Endothelial cell (in vitro differentiated cells): Measurements from ENCODE around the gene MAD1L1. TPM values are rescaled to one million over a fixed set of nuclear protein-coding genes. Genes with fewer than 3 reads are reported as not detected.

ENCODE experiments used
- DNase-seq: peaks from one replicate; pipeline ENCODE4 v3.0.0; 2021; ENCODE audit warnings: low spot score
- H3K27ac Mint-ChIP-seq: one replicate; pipeline ENCODE4 v1.8.0; 2021; ENCODE audit warnings: mixed read lengths, inconsistent platforms; ENCODE audit not compliant: unreplicated experiment
- H3K27me3 Mint-ChIP-seq: one replicate; pipeline ENCODE4 v1.8.0; 2021; ENCODE audit warnings: mild to moderate bottlenecking, moderate library complexity, mixed read lengths, inconsistent platforms; ENCODE audit not compliant: unreplicated experiment
- H3K36me3 Mint-ChIP-seq: one replicate; pipeline ENCODE4 v1.8.0; 2021; ENCODE audit warnings: mild to moderate bottlenecking, low read depth, mixed read lengths, inconsistent platforms; ENCODE audit not compliant: unreplicated experiment
- H3K4me1 Mint-ChIP-seq: one replicate; pipeline ENCODE4 v1.8.0; 2021; ENCODE audit warnings: mild to moderate bottlenecking, mixed read lengths, inconsistent platforms; ENCODE audit not compliant: unreplicated experiment
- H3K4me3 Mint-ChIP-seq: one replicate; pipeline ENCODE4 v1.8.0; 2021; ENCODE audit warnings: mild to moderate bottlenecking, mixed read lengths, inconsistent platforms; ENCODE audit not compliant: unreplicated experiment
- H3K9me3 Mint-ChIP-seq: one replicate; pipeline ENCODE4 v1.8.0; 2021; ENCODE audit warnings: mixed read lengths, inconsistent platforms; ENCODE audit not compliant: unreplicated experiment
- total RNA-seq: library from RNA; stranded (reverse); fragmentation: NEBNext Ultra II Directional; extraction: Animal tissue kit (Norgen Biotek cat#: 25700); gene quantifications from one replicate; pipeline ENCODE4 v1.2.1, GENCODE V29; 2021; ENCODE audit not compliant: unreplicated experiment
- TF ChIP-seq, protein P1 (sequence below): fragments of 200-600 bp; sonication (generic); IDR thresholded peaks from one replicate; pipeline ENCODE4 v1.5.0; 2021; ENCODE audit warnings: antibody characterized with exemption; ENCODE audit not compliant: unreplicated experiment

MAD1L1 gene
- total RNA-seq, 1 donor from 2014 or later, result 43.3 TPM

DNA sequence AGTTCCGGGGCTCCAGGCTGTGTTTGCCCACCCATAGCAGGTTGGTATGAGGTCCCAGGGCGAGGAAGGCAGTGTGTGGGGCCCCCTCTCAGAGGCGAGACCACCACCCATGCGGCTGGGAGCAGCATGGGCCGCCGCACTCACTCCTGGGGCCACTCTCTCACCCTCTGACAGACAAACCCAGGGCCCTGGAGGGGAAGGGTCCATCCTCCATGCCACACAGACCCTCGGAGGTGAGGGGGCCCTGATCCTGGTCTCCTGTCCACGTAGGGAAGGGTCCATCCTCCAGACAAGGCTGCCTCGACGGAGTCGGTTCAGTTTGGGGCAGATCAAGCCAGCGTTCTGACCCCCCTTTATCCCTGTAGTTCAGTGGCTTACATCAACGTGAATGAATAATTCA is 331.9 kb downstream of the MAD1L1 start:
- no peak overlapping the region for H3K27ac Mint-ChIP-seq

DNA sequence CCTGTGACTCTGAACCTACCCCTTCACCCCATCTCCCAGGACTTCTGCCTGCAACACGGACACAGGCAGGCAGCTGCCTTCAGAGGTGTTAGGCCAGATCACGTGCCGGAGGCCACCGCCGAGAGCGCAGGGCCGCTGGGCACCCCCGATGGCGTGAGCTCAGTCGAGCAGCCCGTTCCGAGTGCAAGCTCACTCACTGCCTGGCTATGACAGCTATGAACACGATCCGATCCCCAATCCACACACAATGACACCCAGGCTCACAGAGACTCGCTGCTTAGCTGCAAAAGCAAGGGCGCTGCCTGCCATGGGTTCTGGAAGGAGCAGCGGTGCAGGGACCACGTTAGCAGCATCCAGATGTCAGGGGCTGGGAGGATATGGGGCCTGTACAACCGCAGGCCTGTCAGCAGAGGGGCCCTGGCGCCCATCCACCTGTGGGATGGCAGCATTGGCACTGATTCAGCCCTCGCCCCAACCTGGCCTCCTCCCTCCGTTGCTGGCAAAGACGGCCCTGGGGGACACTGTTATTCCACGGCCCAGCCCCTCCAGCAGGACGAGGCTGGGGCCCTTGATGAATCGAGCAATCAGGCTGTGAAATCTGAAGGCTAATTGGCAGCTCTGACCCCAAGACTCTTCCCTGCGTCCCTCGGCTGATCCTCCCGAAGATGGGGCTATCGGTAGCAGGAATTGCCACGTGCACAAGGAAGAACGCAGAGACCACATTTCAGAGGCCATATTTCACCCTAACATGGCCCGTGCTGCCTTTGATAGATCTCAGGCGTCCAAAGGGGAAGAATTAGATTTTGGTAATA is 332.6 kb downstream of the MAD1L1 start:
- peaks cover 3% of the 10 kb centered on the region for H3K27me3 Mint-ChIP-seq
- no peaks in the 10 kb centered on the region for H3K4me1 Mint-ChIP-seq
- DNase-seq, result no peak
- peaks cover 3% of the 10 kb centered on the region for H3K36me3 Mint-ChIP-seq
- H3K4me3 Mint-ChIP-seq, result no peak overlapping the region
- no peaks in the 10 kb centered on the region for H3K9me3 Mint-ChIP-seq
- no peak overlapping the region for H3K27ac Mint-ChIP-seq
- TF ChIP-seq, protein P1, sequence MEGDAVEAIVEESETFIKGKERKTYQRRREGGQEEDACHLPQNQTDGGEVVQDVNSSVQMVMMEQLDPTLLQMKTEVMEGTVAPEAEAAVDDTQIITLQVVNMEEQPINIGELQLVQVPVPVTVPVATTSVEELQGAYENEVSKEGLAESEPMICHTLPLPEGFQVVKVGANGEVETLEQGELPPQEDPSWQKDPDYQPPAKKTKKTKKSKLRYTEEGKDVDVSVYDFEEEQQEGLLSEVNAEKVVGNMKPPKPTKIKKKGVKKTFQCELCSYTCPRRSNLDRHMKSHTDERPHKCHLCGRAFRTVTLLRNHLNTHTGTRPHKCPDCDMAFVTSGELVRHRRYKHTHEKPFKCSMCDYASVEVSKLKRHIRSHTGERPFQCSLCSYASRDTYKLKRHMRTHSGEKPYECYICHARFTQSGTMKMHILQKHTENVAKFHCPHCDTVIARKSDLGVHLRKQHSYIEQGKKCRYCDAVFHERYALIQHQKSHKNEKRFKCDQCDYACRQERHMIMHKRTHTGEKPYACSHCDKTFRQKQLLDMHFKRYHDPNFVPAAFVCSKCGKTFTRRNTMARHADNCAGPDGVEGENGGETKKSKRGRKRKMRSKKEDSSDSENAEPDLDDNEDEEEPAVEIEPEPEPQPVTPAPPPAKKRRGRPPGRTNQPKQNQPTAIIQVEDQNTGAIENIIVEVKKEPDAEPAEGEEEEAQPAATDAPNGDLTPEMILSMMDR, result no peak

More for the DNA sequence above, 331.9 kb downstream of the MAD1L1 start:
- Mint-ChIP-seq H3K36me3 (peaks cover 3% of the 10 kb centered on the region), H3K4me1 (no peaks in the 10 kb centered on the region), H3K27me3 (peaks cover 3% of the 10 kb centered on the region), H3K4me3 (no peak overlapping the region), H3K9me3 (no peaks in the 10 kb centered on the region)
- DNase-seq, result no peak
- TF ChIP-seq, protein P1, result no peak

GRCh38 chr7:1899196-1899595 is 333.5 kb downstream of the MAD1L1 start:
- Mint-ChIP-seq H3K27ac (no peak overlapping the region), H3K4me1 (no peaks in the 10 kb centered on the region), H3K4me3 (no peak overlapping the region), H3K36me3 (peaks cover 3% of the 10 kb centered on the region), H3K9me3 (no peaks in the 10 kb centered on the region), H3K27me3 (peaks cover 3% of the 10 kb centered on the region)
- TF ChIP-seq, protein P1, result no peak
- DNase-seq, result no peak

- Mint-ChIP-seq H3K4me3 (no peak overlapping the region), H3K4me1 (no peaks in the 10 kb centered on the region), H3K36me3 (peaks cover 3% of the 10 kb centered on the region), H3K27ac (no peak overlapping the region), H3K9me3 (no peaks in the 10 kb centered on the region), H3K27me3 (peaks cover 3% of the 10 kb centered on the region)
- TF ChIP-seq, protein P1, result no peak
- no peak for DNase-seq
Observed at GRCh38 chr7:1898628-1899185, 334.0 kb downstream of the MAD1L1 start.
